ENCODE data around the gene GDNF. TPM values are rescaled to one million over a fixed set of nuclear protein-coding genes. Genes with fewer than 3 reads are reported as not detected.

The GDNF gene
- total RNA-seq, 1 donor from 2014 or later: 1.1 TPM

GRCh38 chr5:37810311-37810710, 29.5 kb downstream of the GDNF start:
- Mint-ChIP-seq H3K27me3 (ENCODE audit: low read depth) (no peaks in the 10 kb centered on the region), H3K4me3 (ENCODE audit: unreplicated experiment) (no peak overlapping the region), H3K27ac (ENCODE audit: unreplicated experiment) (peak overlapping the region; percentile 55), H3K9me3 (ENCODE audit: low read depth) (no peaks in the 10 kb centered on the region), H3K4me1 (ENCODE audit: low read depth) (peaks cover 8% of the 10 kb centered on the region), H3K36me3 (ENCODE audit: low read depth) (no peaks in the 10 kb centered on the region)
- TF ChIP-seq, protein P1, sequence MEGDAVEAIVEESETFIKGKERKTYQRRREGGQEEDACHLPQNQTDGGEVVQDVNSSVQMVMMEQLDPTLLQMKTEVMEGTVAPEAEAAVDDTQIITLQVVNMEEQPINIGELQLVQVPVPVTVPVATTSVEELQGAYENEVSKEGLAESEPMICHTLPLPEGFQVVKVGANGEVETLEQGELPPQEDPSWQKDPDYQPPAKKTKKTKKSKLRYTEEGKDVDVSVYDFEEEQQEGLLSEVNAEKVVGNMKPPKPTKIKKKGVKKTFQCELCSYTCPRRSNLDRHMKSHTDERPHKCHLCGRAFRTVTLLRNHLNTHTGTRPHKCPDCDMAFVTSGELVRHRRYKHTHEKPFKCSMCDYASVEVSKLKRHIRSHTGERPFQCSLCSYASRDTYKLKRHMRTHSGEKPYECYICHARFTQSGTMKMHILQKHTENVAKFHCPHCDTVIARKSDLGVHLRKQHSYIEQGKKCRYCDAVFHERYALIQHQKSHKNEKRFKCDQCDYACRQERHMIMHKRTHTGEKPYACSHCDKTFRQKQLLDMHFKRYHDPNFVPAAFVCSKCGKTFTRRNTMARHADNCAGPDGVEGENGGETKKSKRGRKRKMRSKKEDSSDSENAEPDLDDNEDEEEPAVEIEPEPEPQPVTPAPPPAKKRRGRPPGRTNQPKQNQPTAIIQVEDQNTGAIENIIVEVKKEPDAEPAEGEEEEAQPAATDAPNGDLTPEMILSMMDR (IDR thresholded peaks at IDR 0.05): no peak
- DNase-seq (ENCODE audit: low spot score): no peak

- TF ChIP-seq, protein P1 (IDR thresholded peaks at IDR 0.05): no peak
- Mint-ChIP-seq H3K36me3 (ENCODE audit: low read depth) (no peaks in the 10 kb centered on the region), H3K4me1 (ENCODE audit: low read depth) (peaks cover 4% of the 10 kb centered on the region), H3K27me3 (ENCODE audit: low read depth) (peaks cover 2% of the 10 kb centered on the region), H3K4me3 (ENCODE audit: unreplicated experiment) (no peak overlapping the region), H3K9me3 (ENCODE audit: low read depth) (no peaks in the 10 kb centered on the region), H3K27ac (ENCODE audit: unreplicated experiment) (no peak overlapping the region)
- no peak for DNase-seq (ENCODE audit: low spot score)
Observed at GRCh38 chr5:37808945-37809344, 30.9 kb downstream of the GDNF start.

- H3K27ac Mint-ChIP-seq (ENCODE audit: unreplicated experiment): no peak overlapping the region
- no peak overlapping the region for H3K4me3 Mint-ChIP-seq (ENCODE audit: unreplicated experiment)
- TF ChIP-seq, protein P1 (IDR thresholded peaks at IDR 0.05): no peak
Observed at GRCh38 chr5:37807621-37808301, 32.1 kb downstream of the GDNF start.

DNA sequence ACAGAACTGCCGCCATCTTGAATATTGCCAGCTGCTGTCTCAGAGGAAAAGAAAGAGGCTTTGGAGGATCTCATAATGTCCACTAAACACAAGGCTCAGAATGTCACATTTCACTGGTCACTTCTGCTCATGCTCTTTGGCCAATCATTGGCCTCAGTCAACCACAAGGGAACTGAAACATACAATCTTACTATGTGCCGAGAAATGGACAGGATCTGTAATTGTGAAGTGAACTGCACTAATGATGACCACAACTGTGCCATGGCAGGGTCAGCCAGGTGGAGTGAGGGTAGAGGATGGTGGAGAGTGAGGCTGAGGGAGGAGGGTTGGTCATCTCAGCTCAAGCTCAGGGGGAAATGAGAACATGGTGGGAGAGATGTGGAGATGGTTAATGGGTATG, 32.8 kb downstream of the GDNF start:
- Mint-ChIP-seq H3K9me3 (ENCODE audit: low read depth) (no peaks in the 10 kb centered on the region), H3K27ac (ENCODE audit: unreplicated experiment) (no peak overlapping the region), H3K4me3 (ENCODE audit: unreplicated experiment) (no peak overlapping the region)

More at GRCh38 chr5:37807621-37808301, 32.1 kb downstream of the GDNF start:
- Mint-ChIP-seq H3K27me3 (ENCODE audit: low read depth) (peaks cover 2% of the 10 kb centered on the region), H3K9me3 (ENCODE audit: low read depth) (no peaks in the 10 kb centered on the region), H3K36me3 (ENCODE audit: low read depth) (no peaks in the 10 kb centered on the region), H3K4me1 (ENCODE audit: low read depth) (peaks cover 4% of the 10 kb centered on the region)
- DNase-seq (ENCODE audit: low spot score): no peak

GRCh38 chr5:37806476-37806875, 33.4 kb downstream of the GDNF start:
- H3K9me3 Mint-ChIP-seq (ENCODE audit: low read depth): no peaks in the 10 kb centered on the region
- no peaks in the 10 kb centered on the region for H3K36me3 Mint-ChIP-seq (ENCODE audit: low read depth)
- H3K4me1 Mint-ChIP-seq (ENCODE audit: low read depth): peaks cover 4% of the 10 kb centered on the region
- peaks cover 2% of the 10 kb centered on the region for H3K27me3 Mint-ChIP-seq (ENCODE audit: low read depth)
- TF ChIP-seq, protein P1 (IDR thresholded peaks at IDR 0.05): no peak
- no peak for DNase-seq (ENCODE audit: low spot score)
- H3K27ac Mint-ChIP-seq (ENCODE audit: unreplicated experiment): no peak overlapping the region
- H3K4me3 Mint-ChIP-seq (ENCODE audit: unreplicated experiment): no peak overlapping the region

More for the DNA sequence above, 32.8 kb downstream of the GDNF start:
- TF ChIP-seq, protein P1 (IDR thresholded peaks at IDR 0.05): no peak
- Mint-ChIP-seq H3K27me3 (ENCODE audit: low read depth) (peaks cover 2% of the 10 kb centered on the region), H3K36me3 (ENCODE audit: low read depth) (no peaks in the 10 kb centered on the region), H3K4me1 (ENCODE audit: low read depth) (peaks cover 4% of the 10 kb centered on the region)
- no peak for DNase-seq (ENCODE audit: low spot score)
